ENCODE data around the gene MLLT3. TPM values are rescaled to one million over a fixed set of nuclear protein-coding genes. Genes with fewer than 3 reads are reported as not detected.

Gene MLLT3
- total and polyA plus RNA-seq, 2 experiments from 2014 or later, result 7.1 to 11.9 TPM

DNA sequence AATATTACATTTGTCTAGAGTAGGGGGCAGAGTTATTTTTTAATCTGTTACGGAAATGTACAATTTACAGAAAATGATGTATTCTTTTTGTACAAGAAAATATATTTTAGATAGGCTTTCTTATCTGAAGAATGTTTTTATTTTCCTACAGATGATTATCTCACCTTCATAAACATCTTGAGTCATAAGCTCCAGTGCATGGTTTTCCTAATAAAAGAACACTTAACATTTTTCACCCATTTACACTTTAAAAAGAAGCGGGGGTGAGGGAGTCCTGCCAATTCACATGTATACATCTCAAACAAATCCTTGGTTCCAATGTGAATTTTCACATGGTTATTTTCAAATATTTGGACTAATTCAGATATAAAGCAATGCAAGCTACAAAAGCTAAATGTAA is 85.0 kb downstream of the MLLT3 start:
- 72 to 73% methylated on average over 2 of the region's 2 CpGs for WGBS, 2 experiments (ENCODE audit: low coverage in 1 of 2, low lambda C conversion rate in 2 of 2, missing lambda C conversion rate in 2 of 2)
- Histone ChIP-seq H2AFZ (no peak overlapping the region), H3K27ac (no peak overlapping the region), H3K27me3 (replicated peaks; ENCODE audit: insufficient read depth) (no peaks in the 10 kb centered on the region), H3K9me2 (ENCODE audit: insufficient read depth) (no peaks in the 10 kb centered on the region), H3K4me2 (ENCODE audit: unreplicated experiment) (no peak overlapping the region), H3K79me2 (ENCODE audit: insufficient read depth) (peaks cover 19% of the 10 kb centered on the region), H3K9ac (no peak overlapping the region), H3K4me3 (no peak overlapping the region), H3K9me3 (ENCODE audit: low read depth) (no peaks in the 10 kb centered on the region), H3K36me3 (ENCODE audit: low read depth) (no peaks in the 10 kb centered on the region), H3F3A (ENCODE audit: insufficient read depth) (no peaks in the 10 kb centered on the region), H3K4me1 (ENCODE audit: insufficient read depth) (peaks cover 9% of the 10 kb centered on the region), H4K20me1 (ENCODE audit: insufficient read depth) (no peaks in the 10 kb centered on the region)
- TF ChIP-seq EZH2 (IDR thresholded peaks at IDR 0.05; ENCODE audit: insufficient read depth, poor library complexity, severe bottlenecking) (no peak), EZH2phosphoT487 (IDR thresholded peaks at IDR 0.05; ENCODE audit: insufficient read depth, low read depth) (no peak)
- no peak for DNase-seq
- in situ Hi-C loops (cut with MboI), result no loop called here

DNA sequence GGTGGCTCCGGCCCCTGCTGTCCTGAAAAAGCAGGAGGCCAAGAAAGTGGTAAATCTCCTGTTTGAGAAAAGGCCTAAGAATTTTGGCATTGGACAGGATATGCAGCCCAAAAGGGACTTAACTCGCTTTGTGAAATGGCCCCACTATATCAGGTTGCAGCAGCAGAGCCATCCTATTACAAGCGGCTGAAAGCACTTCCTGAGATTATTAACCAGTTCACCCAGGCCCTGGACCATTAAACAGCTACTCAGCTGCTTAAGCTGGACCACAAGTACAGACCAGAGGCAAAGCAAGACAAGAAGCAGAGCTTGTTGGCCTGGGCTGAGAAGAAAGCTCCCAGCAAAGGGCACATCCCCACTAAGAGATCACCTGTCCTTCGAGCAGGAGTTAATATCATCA is 89.7 kb downstream of the MLLT3 start:
- 94 to 95% methylated on average over 4 of the region's 4 CpGs for WGBS, 2 experiments (ENCODE audit: low coverage in 1 of 2, low lambda C conversion rate in 2 of 2, missing lambda C conversion rate in 2 of 2)
- Histone ChIP-seq H3K36me3 (ENCODE audit: low read depth) (no peaks in the 10 kb centered on the region), H2AFZ (no peak overlapping the region), H3K9ac (no peak overlapping the region), H3K4me1 (ENCODE audit: insufficient read depth) (no peaks in the 10 kb centered on the region), H4K20me1 (ENCODE audit: insufficient read depth) (no peaks in the 10 kb centered on the region), H3F3A (ENCODE audit: insufficient read depth) (no peaks in the 10 kb centered on the region), H3K27me3 (replicated peaks; ENCODE audit: insufficient read depth) (no peaks in the 10 kb centered on the region), H3K79me2 (ENCODE audit: insufficient read depth) (peaks cover 26% of the 10 kb centered on the region), H3K4me3 (no peak overlapping the region), H3K9me3 (ENCODE audit: low read depth) (no peaks in the 10 kb centered on the region), H3K9me2 (ENCODE audit: insufficient read depth) (no peaks in the 10 kb centered on the region), H3K4me2 (ENCODE audit: unreplicated experiment) (no peak overlapping the region), H3K27ac (no peak overlapping the region)
- in situ Hi-C loops (cut with MboI), result no loop called here
- no peak for TF ChIP-seq EZH2phosphoT487 (IDR thresholded peaks at IDR 0.05; ENCODE audit: insufficient read depth, low read depth)
- no peak for TF ChIP-seq EZH2 (IDR thresholded peaks at IDR 0.05; ENCODE audit: insufficient read depth, poor library complexity, severe bottlenecking)
- no peak for DNase-seq

DNA sequence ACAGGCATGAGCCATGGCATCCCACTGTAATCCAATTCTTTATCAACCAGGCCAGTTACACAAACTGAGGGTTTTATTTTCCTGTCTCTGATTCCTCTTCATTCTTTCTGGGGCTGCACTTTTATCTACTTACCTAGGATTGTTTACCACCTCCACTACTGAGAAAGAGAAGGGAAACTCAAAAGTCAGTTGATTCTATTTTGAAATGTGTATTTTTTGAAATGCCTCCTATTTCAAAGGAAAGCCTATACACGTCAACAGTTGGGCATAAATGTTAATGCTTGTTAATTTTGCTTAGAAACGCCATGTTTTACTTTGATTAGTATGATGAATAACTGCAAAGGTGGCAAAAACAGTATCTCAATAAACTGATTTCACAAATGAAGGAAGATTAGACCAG is 92.5 kb downstream of the MLLT3 start:
- no peak overlapping the region for H3K4me2 ChIP-seq (ENCODE audit: unreplicated experiment)
- 0 out of 2 replicates have a peak, but pooled peaks cover 3% of the 10 kb centered on the region for H4K20me1 ChIP-seq (ENCODE audit: insufficient read depth)
- 65 to 73% methylated on average over 2 of the region's 2 CpGs for WGBS, 2 experiments (ENCODE audit: low coverage in 1 of 2, low lambda C conversion rate in 2 of 2, missing lambda C conversion rate in 2 of 2)
- no peak overlapping the region for H3K9ac ChIP-seq
- no peaks in the 10 kb centered on the region for H3K36me3 ChIP-seq (ENCODE audit: low read depth)
- in situ Hi-C loops (cut with MboI), result no loop called here
- no peak overlapping the region for H2AFZ ChIP-seq
- peaks cover 13% of the 10 kb centered on the region; the same call in 1 of the 2 replicates for H3K79me2 ChIP-seq (ENCODE audit: insufficient read depth)
- H3K27ac ChIP-seq, result no peak overlapping the region
- no peaks in the 10 kb centered on the region for H3K9me2 ChIP-seq (ENCODE audit: insufficient read depth)
- no peak for DNase-seq
- no peak overlapping the region for H3K4me3 ChIP-seq
- no peaks in the 10 kb centered on the region for H3K27me3 ChIP-seq (replicated peaks; ENCODE audit: insufficient read depth)
- TF ChIP-seq EZH2 (IDR thresholded peaks at IDR 0.05; ENCODE audit: insufficient read depth, poor library complexity, severe bottlenecking) (no peak), EZH2phosphoT487 (IDR thresholded peaks at IDR 0.05; ENCODE audit: insufficient read depth, low read depth) (no peak)
- 0 out of 2 replicates have a peak, but pooled peaks cover 4% of the 10 kb centered on the region for H3K4me1 ChIP-seq (ENCODE audit: insufficient read depth)
- H3K9me3 ChIP-seq (ENCODE audit: low read depth), result no peaks in the 10 kb centered on the region
- no peaks in the 10 kb centered on the region for H3F3A ChIP-seq (ENCODE audit: insufficient read depth)

DNA sequence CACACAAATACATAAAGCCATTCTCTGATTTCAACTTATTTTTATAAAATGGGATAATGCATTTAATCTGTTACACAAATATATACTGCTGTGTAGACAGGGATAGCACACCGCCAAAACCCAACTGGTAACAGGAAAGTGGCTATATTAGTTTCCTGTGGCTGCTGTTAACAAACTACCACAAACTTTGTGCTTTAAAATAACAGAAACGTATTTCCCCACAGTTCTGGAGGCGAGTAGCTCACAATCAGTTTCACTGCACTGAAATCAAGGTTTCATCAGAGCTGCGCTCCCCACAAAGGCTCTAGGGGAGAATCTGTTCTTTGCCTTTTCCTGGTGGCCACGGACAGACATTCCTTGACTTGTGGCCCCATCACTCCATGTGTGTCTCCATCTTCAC is 94.0 kb downstream of the MLLT3 start:
- peaks cover 21% of the 10 kb centered on the region for H3K79me2 ChIP-seq (ENCODE audit: insufficient read depth)
- no peak overlapping the region for H3K4me2 ChIP-seq (ENCODE audit: unreplicated experiment)
- H3K9ac ChIP-seq, result no peak overlapping the region
- no peak overlapping the region for H3K27ac ChIP-seq
- 0 out of 2 replicates have a peak, but pooled peaks cover 3% of the 10 kb centered on the region for H4K20me1 ChIP-seq (ENCODE audit: insufficient read depth)
- H3K4me1 ChIP-seq (ENCODE audit: insufficient read depth), result 0 out of 2 replicates have a peak, but pooled peaks cover 4% of the 10 kb centered on the region
- no peaks in the 10 kb centered on the region for H3K9me3 ChIP-seq (ENCODE audit: low read depth)
- H3K36me3 ChIP-seq (ENCODE audit: low read depth), result no peaks in the 10 kb centered on the region
- H2AFZ ChIP-seq, result no peak overlapping the region
- no peaks in the 10 kb centered on the region for H3K9me2 ChIP-seq (ENCODE audit: insufficient read depth)
- in situ Hi-C loops (cut with MboI), result no loop called here
- H3K4me3 ChIP-seq, result no peak overlapping the region
- TF ChIP-seq EZH2 (IDR thresholded peaks at IDR 0.05; ENCODE audit: insufficient read depth, poor library complexity, severe bottlenecking) (no peak), EZH2phosphoT487 (IDR thresholded peaks at IDR 0.05; ENCODE audit: insufficient read depth, low read depth) (no peak)
- no peaks in the 10 kb centered on the region for H3K27me3 ChIP-seq (replicated peaks; ENCODE audit: insufficient read depth)
- H3F3A ChIP-seq (ENCODE audit: insufficient read depth), result no peaks in the 10 kb centered on the region
- WGBS, 2 experiments (ENCODE audit: low coverage in 1 of 2, low lambda C conversion rate in 2 of 2, missing lambda C conversion rate in 2 of 2), result 91% methylated on average over 5 of the region's 5 CpGs
- DNase-seq, result no peak

Data from GM23248 (cell line).